Upper lobe of left lung (tissue), 6 donors: ENCODE results near the gene STK25. TPM values are rescaled to one million over a fixed set of nuclear protein-coding genes. Genes with fewer than 3 reads are reported as not detected.

Source experiments
- ATAC-seq, 2 donors: fragments of 200-7000 bp; cut with Tn5 transposase; one replicate each; pipeline ENCODE4 v1.9.1; 2022; ENCODE audit warnings: mild to moderate bottlenecking in 2 of 2, moderate library complexity in 2 of 2; ENCODE audit not compliant: low FRiP score in 2 of 2
- DNase-seq, 2 donors: peaks; one replicate each; pipeline ENCODE4 v3.0.0-alpha.2; 2019 to 2020
- H3K27ac ChIP-seq, 4 donors: fragments of 200-600 bp; sonication (generic); one replicate each; pipeline ENCODE4 v1.5.1; 2016 to 2019
- H3K27me3 ChIP-seq, 4 donors: fragments of 200-600 bp; sonication (generic); one replicate each; pipeline ENCODE4 v1.5.1; 2017 to 2019
- H3K36me3 ChIP-seq, 4 donors: fragments of 200-600 bp; sonication (generic); one replicate each; pipeline ENCODE4 v1.5.1; 2016 to 2019
- H3K4me1 ChIP-seq, 4 donors: fragments of 200-600 bp; sonication (generic); one replicate each; pipeline ENCODE4 v1.5.1; 2018 to 2019
- H3K4me3 ChIP-seq, 4 donors: fragments of 200-600 bp; sonication (generic); one replicate each; pipeline ENCODE4 v1.5.1; 2017 to 2019; ENCODE audit warnings: mild to moderate bottlenecking in 2 of 4, moderate library complexity in 1 of 4
- H3K9me3 ChIP-seq, 4 donors: fragments of 200-600 bp; sonication (generic); one replicate each; pipeline ENCODE4 v1.5.1; 2018 to 2019
- EP300 ChIP-seq, 4 donors: sonication (generic); formaldehyde crosslinking; IDR thresholded peaks; one replicate each; pipeline ENCODE4 v1.5.1; 2017; ENCODE audit warnings: antibody characterized with exemption in 4 of 4, control low read depth in 2 of 4
- POLR2A ChIP-seq, 4 donors: fragments of 450-650 bp; IDR thresholded peaks; one replicate each; pipeline ENCODE4 v1.5.1; 2016 to 2017; ENCODE audit warnings: antibody characterized with exemption in 4 of 4, mild to moderate bottlenecking in 2 of 4
- POLR2AphosphoS5 ChIP-seq, 2 donors: sonication (generic); formaldehyde crosslinking; IDR thresholded peaks; one replicate each; pipeline ENCODE4 v1.5.1; 2017; ENCODE audit warnings: antibody characterized with exemption in 2 of 2
- WGBS, 2 donors: methylation state at CpG; one replicate each; pipeline ENCODE4 v1.1.5; 2017 to 2018; 5-methylcytosine and 5-hydroxymethylcytosine counted together
- total RNA-seq, 6 donors: library from RNA; depleted of rRNA in 4 of 6; stranded (reverse); fragments of >200 nt in 4 of 6; gene quantifications; one replicate each; pipeline versions ENCODE4 v1.1.0 to v1.2.1, GENCODE V29; 2016 to 2021
- TF ChIP-seq, protein P1 (sequence below), 6 experiments: fragments of 450-650 bp in 4 of 6; fragments of 200-600 bp in 2 of 6; sonication (generic) in 2 of 6; IDR thresholded peaks; one replicate each; pipeline ENCODE4 v1.5.1; 2016 to 2019; ENCODE audit warnings: antibody characterized with exemption in 6 of 6
- donor health status: DM: no; HTN: no; CAD: no; lungs with moderate emphysema.
- donor health status: DM: no; HTN: yes; CAD: no; lungs with severe emphysema.

Gene STK25
- total RNA-seq, 6 donors from 2014 or later: 97.3 to 351 (median 134) TPM

- TF ChIP-seq POLR2A (IDR thresholded peaks at IDR 0.05) (peak in 1 of 4 donors; percentile 39), POLR2AphosphoS5 (IDR thresholded peaks at IDR 0.05) (no peak)
- TF ChIP-seq, protein P1, sequence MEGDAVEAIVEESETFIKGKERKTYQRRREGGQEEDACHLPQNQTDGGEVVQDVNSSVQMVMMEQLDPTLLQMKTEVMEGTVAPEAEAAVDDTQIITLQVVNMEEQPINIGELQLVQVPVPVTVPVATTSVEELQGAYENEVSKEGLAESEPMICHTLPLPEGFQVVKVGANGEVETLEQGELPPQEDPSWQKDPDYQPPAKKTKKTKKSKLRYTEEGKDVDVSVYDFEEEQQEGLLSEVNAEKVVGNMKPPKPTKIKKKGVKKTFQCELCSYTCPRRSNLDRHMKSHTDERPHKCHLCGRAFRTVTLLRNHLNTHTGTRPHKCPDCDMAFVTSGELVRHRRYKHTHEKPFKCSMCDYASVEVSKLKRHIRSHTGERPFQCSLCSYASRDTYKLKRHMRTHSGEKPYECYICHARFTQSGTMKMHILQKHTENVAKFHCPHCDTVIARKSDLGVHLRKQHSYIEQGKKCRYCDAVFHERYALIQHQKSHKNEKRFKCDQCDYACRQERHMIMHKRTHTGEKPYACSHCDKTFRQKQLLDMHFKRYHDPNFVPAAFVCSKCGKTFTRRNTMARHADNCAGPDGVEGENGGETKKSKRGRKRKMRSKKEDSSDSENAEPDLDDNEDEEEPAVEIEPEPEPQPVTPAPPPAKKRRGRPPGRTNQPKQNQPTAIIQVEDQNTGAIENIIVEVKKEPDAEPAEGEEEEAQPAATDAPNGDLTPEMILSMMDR (IDR thresholded peaks at IDR 0.05): no peak
- H3K9me3 ChIP-seq: no peaks in the 10 kb centered on the region
- 15 to 23% methylated on average over 24 to 39 of the region's 68 CpGs for WGBS, 2 donors
- H3K36me3 ChIP-seq: no peaks in the 10 kb centered on the region
- H3K27ac ChIP-seq: peak overlapping the region; percentile 61 to 80 (median 78)
- peaks cover 0 to 17% (median 4%) of the 10 kb centered on the region in 4 donors for H3K27me3 ChIP-seq
- H3K4me1 ChIP-seq: peaks cover 12 to 29% (median 20%) of the 10 kb centered on the region in 4 donors
- ATAC-seq (peak; percentile 86 to 87), DNase-seq (peak; percentile 82 to 95)
- H3K4me3 ChIP-seq: peak overlapping the region in 3 of 4 donors; percentile 45 to 55 (median 46)
Measured at GRCh38 chr2:241540771-241541561, 32.6 kb upstream of the STK25 start.

DNA sequence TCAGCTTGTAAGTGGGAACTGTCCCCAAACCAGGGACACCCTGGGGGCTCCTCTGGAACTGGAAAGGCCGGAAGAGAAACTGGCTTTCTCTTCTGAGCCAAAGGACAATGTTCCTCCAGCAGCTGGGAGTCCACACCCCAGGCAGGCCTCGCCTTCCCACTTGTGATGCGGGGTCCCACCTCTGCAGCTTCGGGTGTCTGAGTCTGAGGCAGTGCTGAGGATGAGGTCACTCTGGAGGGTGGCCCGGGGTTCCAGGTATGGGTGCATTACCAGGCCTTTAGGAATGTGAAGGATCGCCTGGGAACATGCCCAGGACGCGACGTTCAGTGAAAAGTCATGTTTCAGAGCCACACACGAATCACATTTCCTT is 32.0 kb upstream of the STK25 start:
- Histone ChIP-seq H3K27ac (peak overlapping the region; percentile 61 to 80 (median 78)), H3K36me3 (no peaks in the 10 kb centered on the region), H3K9me3 (no peaks in the 10 kb centered on the region), H3K27me3 (peaks cover 0 to 17% (median 4%) of the 10 kb centered on the region in 4 donors), H3K4me1 (peaks cover 12 to 29% (median 20%) of the 10 kb centered on the region in 4 donors), H3K4me3 (peak overlapping the region in 3 of 4 donors; percentile 45 to 55 (median 46))
- WGBS, 2 donors: 46 to 75% methylated on average over 8 of the region's 10 CpGs
- TF ChIP-seq, protein P1 (IDR thresholded peaks at IDR 0.05): no peak
- TF ChIP-seq POLR2AphosphoS5 (IDR thresholded peaks at IDR 0.05) (peak in 1 of 2 donors; percentile 18), EP300 (IDR thresholded peaks at IDR 0.05) (no peak), POLR2A (IDR thresholded peaks at IDR 0.05) (no peak)
- ATAC-seq (peak; percentile 64 to 83), DNase-seq (peak in 1 of 2 donors; percentile 81)

- H3K36me3 ChIP-seq: no peaks in the 10 kb centered on the region
- peak overlapping the region in 3 of 4 donors; percentile 61 to 80 (median 65) for H3K27ac ChIP-seq
- no peaks in the 10 kb centered on the region for H3K9me3 ChIP-seq
Measured at GRCh38 chr2:241539616-241540374, 31.4 kb upstream of the STK25 start.

GRCh38 chr2:241538838-241539615 is 30.6 kb upstream of the STK25 start:
- H3K27ac ChIP-seq: peak overlapping the region in 3 of 4 donors; percentile 12 to 80 (median 65)
- DNase-seq (no peak), ATAC-seq (no peak)
- H3K9me3 ChIP-seq: no peaks in the 10 kb centered on the region
- TF ChIP-seq, protein P1 (IDR thresholded peaks at IDR 0.05): no peak
- TF ChIP-seq POLR2AphosphoS5 (IDR thresholded peaks at IDR 0.05) (no peak), EP300 (IDR thresholded peaks at IDR 0.05) (no peak), POLR2A (IDR thresholded peaks at IDR 0.05) (no peak)
- H3K4me3 ChIP-seq: no peak overlapping the region
- H3K36me3 ChIP-seq: no peaks in the 10 kb centered on the region
- peaks cover 12 to 29% (median 20%) of the 10 kb centered on the region in 4 donors for H3K4me1 ChIP-seq
- WGBS, 2 donors: 73 to 74% methylated on average over 15 of the region's 15 CpGs
- peaks cover 0 to 17% (median 4%) of the 10 kb centered on the region in 4 donors for H3K27me3 ChIP-seq

More at GRCh38 chr2:241539616-241540374, 31.4 kb upstream of the STK25 start:
- H3K4me3 ChIP-seq: peak overlapping the region in 1 of 4 donors; percentile 22
- DNase-seq: peak in 1 of 2 donors; percentile 52
- WGBS, 2 donors: 95 to 97% methylated on average over 7 to 9 of the region's 11 CpGs
- TF ChIP-seq EP300 (IDR thresholded peaks at IDR 0.05): no peak
- TF ChIP-seq, protein P1 (IDR thresholded peaks at IDR 0.05): no peak
- no peak for TF ChIP-seq POLR2AphosphoS5 (IDR thresholded peaks at IDR 0.05)
- TF ChIP-seq POLR2A (IDR thresholded peaks at IDR 0.05): no peak
- H3K27me3 ChIP-seq: peaks cover 0 to 17% (median 4%) of the 10 kb centered on the region in 4 donors
- H3K4me1 ChIP-seq: peaks cover 12 to 29% (median 20%) of the 10 kb centered on the region in 4 donors
- ATAC-seq: no peak
